HUES6 (cell line): Measurements from ENCODE around the gene NAA15.

Experiments
- H3K27ac ChIP-seq: 2 replicates; pipeline ENCODE4 v1.7.0; 2013; ENCODE audit warnings: low read depth, mild to moderate bottlenecking, low read length, inconsistent platforms
- H3K27me3 ChIP-seq: 2 replicates; pipeline ENCODE4 v1.6.1; 2013; ENCODE audit warnings: low read length; ENCODE audit not compliant: control insufficient read depth, insufficient read depth
- H3K36me3 ChIP-seq: 2 replicates; pipeline ENCODE4 v1.6.1; 2013; ENCODE audit warnings: low read length; ENCODE audit not compliant: control insufficient read depth, insufficient read depth
- H3K4me1 ChIP-seq: 2 replicates; pipeline ENCODE4 v1.6.1; 2013; ENCODE audit warnings: low read length; ENCODE audit not compliant: control insufficient read depth, insufficient read depth
- H3K4me3 ChIP-seq: 2 replicates; pipeline ENCODE4 v1.5.1; 2013; ENCODE audit warnings: low read depth, low read length
- H3K9ac ChIP-seq: one replicate; pipeline ENCODE4 v1.6.1; 2013; ENCODE audit warnings: mild to moderate bottlenecking, low read length
- H3K9me3 ChIP-seq: 2 replicates; pipeline ENCODE4 v1.6.1; 2013; ENCODE audit warnings: low read depth, low read length; ENCODE audit not compliant: control insufficient read depth, insufficient read depth

NAA15 gene

DNA sequence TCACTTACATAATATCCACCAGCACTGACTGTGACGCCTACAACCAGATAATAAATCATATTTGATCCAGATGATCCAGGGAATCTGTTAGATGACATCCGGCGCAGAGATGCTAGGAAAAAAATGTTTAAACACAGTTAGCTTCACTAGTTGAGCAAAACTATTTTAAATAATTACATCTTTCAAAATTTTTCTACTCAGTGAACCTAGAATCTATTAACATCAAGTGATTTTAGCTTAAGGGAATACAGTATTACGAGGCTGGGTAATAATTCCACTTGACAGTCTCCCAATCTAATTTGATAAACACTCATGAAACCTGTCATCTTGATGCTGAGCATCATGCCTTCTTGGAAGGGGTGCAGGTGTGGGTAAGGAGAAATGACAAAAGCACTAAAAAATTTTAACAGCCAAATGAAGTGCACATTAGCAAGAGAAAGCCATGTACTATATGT lies 26.0 kb upstream of the NAA15 start:
- no peak overlapping the region for H3K9ac ChIP-seq
- H3K27ac ChIP-seq = no peak overlapping the region
- H3K4me3 ChIP-seq = no peak overlapping the region
- no peaks in the 10 kb centered on the region for H3K36me3 ChIP-seq
- H3K27me3 ChIP-seq = peaks cover 32% of the 10 kb centered on the region
- H3K4me1 ChIP-seq = peaks cover 5% of the 10 kb centered on the region
- H3K9me3 ChIP-seq = no peaks in the 10 kb centered on the region

DNA sequence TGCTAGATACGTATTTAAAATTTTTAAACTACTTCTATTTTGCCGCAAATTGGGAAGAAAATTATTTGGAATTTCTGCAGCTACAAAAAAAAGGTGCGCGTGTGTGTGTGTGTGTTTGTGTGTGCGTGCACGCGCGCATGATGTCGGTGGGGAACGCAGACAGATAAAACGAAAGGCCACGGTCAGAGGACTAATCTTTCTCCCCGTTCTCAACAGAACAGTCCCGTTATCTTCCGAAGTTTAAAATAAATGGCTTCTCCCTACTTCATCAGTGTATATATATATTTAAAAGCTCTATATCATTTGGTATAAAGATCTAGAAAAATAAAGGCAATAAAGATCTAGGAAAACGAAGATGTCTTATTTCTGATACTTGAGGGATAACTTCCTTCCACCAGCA lies 22.8 kb upstream of the NAA15 start:
- peaks cover 42% of the 10 kb centered on the region for H3K27me3 ChIP-seq
- H3K36me3 ChIP-seq = no peaks in the 10 kb centered on the region
- peaks cover 6% of the 10 kb centered on the region for H3K4me1 ChIP-seq

DNA sequence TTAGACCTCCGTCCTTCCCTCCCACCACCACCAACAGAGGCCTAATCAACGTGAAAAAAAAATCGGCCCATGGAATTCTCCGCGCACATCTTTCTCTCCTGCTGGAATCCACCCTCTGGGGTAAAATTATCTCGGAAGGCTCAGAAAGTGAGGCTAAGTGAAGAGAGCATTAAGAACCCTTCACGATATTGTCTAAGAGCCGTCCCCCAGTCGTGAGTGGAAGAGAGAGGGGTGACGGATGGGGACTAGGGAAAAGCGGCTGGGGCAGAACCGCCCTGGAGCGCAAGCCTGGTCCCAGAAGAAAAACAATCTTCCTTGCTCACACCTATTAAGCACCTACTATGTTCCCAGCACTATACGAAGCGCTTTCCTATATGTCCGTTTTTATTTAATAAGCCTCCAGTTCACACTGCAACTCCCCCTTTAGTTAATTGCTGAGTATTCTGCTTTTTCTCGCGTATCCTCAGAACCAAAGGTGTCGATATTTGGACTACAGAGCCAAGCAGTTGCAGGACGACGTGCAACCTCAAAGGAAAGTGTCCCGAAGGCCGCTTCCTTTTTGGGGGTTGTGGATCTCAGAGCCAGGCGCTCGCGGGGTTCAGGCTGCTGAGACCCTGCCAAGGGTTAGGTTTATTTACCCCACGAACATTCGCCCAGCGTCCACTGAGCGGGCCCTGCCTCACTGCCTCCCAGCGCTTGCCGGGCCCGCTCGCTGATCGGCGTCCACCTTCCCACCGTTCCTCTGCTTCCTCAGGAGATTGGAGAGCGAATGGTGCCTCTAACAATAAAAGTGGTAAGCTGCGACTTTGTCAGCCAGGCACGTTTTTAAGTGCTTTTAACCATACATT lies 22.2 kb upstream of the NAA15 start:
- H3K4me3 ChIP-seq = peak overlapping the region; percentile 65
- peaks cover 42% of the 10 kb centered on the region for H3K27me3 ChIP-seq
- peak overlapping the region; percentile 19 for H3K9ac ChIP-seq
- no peaks in the 10 kb centered on the region for H3K9me3 ChIP-seq
- H3K36me3 ChIP-seq = no peaks in the 10 kb centered on the region
- H3K27ac ChIP-seq = no peak overlapping the region
- H3K4me1 ChIP-seq = peaks cover 6% of the 10 kb centered on the region

More for the DNA sequence above, 22.8 kb upstream of the NAA15 start:
- H3K9ac ChIP-seq = no peak overlapping the region
- no peak overlapping the region for H3K27ac ChIP-seq
- H3K4me3 ChIP-seq = peak overlapping the region; percentile 65
- H3K9me3 ChIP-seq = no peaks in the 10 kb centered on the region

DNA sequence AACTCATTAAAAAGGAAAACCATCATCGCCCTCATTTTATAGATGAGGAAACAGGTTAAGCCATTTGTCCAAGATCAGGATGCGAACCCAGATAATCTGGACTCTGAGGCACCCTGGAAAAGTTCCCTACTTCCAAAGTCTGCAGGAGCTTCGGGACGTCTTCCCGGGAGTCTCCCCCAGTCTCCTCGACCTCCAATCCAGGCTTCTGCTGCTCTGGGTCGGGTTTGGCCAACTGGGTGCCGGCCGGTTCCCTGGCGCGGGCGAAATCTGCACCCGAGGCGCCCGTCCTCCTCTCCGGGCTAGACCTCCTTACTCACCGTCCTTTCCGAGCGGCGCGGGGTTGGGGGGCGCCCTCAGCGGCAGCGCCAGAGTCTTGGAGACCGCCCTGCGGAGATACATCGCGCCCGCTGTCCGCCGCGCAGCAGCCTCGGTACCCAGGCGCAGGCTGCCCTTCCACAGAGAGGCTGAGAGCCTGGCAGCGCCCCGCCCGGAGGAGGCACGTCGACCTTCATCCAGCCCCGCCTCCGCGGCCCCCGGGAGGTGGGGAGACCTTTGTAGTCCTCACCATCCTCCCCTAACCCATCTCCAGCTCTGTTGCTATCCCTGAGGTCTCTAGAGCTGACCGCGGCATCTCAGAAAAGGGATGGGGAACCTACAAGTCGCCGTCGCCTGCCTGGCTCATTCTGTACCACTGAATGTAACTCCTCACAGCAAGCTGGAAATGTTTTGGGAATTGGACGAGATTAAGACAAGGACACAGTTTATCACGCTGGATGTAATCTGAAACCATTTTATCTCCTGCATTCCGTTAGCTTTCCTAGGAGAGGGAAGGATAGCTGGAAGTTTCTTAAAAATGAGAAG lies 21.3 kb upstream of the NAA15 start, which contains the start of gene MGARP:
Gene MGARP, minus strand, starts transcription at position 466 of the 861 bp plus-strand sequence. Its CDS starts 67 bp downstream, at position 399.
- Histone ChIP-seq H3K27me3 (peaks cover 42% of the 10 kb centered on the region), H3K9ac (peak within 1 kb of the TSS; percentile 31), H3K4me3 (peak within 1 kb of the TSS; percentile 65), H3K9me3 (0 out of 2 replicates have a peak, but pooled peaks cover 5% of the 10 kb centered on the region), H3K36me3 (no peaks in the 10 kb centered on the region), H3K4me1 (peaks cover 6% of the 10 kb centered on the region), H3K27ac (no peak within 1 kb of the TSS)

DNA sequence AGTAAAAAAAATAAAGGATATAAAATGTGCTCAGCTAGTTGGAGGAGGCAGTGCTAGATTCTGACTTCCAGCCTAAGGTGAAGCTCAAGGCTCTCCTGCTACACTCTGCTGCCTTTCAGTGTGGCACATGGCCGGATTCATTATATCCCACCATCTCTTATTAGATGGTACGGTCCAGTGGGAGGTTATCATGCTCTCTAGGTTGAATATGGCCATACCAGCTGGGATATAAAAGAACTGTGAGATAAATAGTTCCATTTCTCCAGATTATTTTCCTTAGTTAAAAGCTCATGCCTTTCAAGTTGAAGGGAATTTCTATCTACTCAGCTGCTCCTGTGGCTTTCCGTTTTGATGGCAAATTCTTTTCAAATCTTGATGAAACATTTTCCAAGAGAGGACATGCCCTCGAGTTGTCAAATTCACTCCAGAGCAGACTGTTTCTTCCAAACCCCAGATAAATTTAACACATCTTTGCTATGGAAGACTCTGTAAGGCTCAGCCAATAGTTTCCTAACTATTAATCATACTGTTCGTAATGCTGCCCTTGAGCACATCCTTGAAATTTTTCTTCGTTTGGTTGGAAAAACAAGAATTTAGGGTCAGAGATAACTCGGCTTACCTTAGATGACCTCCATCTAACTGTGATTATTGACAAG lies 19.1 kb upstream of the NAA15 start:
- no peaks in the 10 kb centered on the region for H3K36me3 ChIP-seq
- H3K4me3 ChIP-seq = no peak overlapping the region
- H3K27ac ChIP-seq = no peak overlapping the region
- H3K9ac ChIP-seq = no peak overlapping the region
- H3K9me3 ChIP-seq = 0 out of 2 replicates have a peak, but pooled peaks cover 6% of the 10 kb centered on the region
- peaks cover 6% of the 10 kb centered on the region for H3K4me1 ChIP-seq
- peaks cover 37% of the 10 kb centered on the region for H3K27me3 ChIP-seq

DNA sequence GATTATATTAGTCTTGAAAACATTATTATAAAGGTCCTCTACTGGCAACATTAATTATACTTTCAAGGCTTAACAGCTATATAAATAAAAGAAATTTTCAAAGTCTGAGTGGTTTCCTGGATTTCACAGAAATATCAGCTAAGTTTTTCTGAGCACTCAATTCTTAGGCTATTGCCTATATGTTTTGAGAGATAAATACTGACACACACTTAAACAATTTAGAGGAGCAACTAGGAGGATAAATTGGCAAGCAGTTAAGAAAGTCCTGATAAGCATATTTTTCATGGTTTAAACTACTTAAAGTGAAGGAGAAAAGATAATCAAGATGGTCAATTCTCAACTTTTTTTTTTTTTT lies 18.6 kb upstream of the NAA15 start:
- Histone ChIP-seq H3K36me3 (no peaks in the 10 kb centered on the region), H3K4me1 (peaks cover 6% of the 10 kb centered on the region), H3K9me3 (0 out of 2 replicates have a peak, but pooled peaks cover 6% of the 10 kb centered on the region), H3K27me3 (peaks cover 34% of the 10 kb centered on the region), H3K4me3 (no peak overlapping the region), H3K27ac (no peak overlapping the region), H3K9ac (no peak overlapping the region)

DNA sequence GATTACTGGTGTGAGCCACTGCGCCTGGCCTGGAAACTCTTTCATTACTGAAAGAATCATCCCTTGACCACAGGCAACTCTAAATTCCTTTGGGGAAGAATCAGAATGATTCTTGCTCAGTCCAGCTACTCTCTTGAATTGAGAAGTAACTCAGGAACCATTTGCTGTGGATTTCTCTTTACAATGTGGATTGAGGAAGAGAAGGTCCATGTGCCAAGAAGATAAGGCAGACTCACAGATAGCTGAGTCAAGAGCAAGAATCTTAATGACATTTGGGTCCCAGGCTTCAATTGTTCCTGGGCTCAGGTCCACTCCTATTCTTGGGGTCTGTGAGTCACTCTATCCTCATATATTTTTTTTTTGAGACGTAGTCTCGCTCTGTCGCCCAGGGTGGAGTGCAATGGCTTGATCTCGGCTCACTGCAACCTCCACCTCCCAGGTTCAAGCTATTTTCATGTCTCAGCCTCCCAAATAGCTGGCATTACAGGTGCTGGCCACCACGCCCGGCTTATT lies 15.1 kb upstream of the NAA15 start:
- peaks cover 19% of the 10 kb centered on the region for H3K36me3 ChIP-seq
- H3K27me3 ChIP-seq = peaks cover 1% of the 10 kb centered on the region; the same call in 1 of the 2 replicates
- H3K4me3 ChIP-seq = no peak overlapping the region
- H3K9ac ChIP-seq = no peak overlapping the region
- no peaks in the 10 kb centered on the region for H3K4me1 ChIP-seq
- H3K9me3 ChIP-seq = 0 out of 2 replicates have a peak, but pooled peaks cover 6% of the 10 kb centered on the region
- no peak overlapping the region for H3K27ac ChIP-seq

DNA sequence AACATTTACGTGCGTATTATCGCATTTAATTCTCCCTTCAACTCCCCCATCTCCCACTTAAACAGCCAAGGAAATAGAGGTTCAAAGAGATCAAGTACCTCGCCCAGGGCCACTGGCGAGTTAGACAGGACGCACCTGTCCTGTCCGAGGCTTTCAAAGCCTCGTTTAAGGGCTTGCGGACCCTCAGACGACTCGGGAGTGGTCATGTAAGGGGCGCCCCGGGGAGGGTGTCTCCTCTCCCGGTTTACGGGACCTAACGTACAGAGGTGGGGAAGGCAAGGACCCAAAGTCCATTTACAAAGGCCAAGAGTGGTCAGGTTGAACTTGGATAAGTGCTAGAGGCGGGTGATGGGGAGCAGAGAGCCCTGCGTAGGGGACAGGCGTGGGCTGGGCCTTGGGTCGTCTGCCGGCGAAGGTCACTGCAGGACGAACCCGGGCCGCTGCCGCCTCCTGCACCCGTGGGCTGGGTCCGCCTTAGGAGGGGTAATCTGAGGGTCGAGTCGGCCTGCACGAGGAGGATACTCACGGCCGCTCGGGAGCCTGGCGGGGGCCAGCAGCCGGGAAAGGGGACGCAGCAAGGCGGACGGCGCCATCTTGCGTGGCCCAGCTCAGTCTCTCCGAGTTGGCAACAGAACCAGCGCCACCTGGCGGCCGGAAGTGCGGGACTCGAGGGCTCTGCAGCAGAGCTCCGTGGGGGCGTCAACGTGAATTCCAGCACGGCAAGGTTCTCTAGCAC lies 5.9 kb upstream of the NAA15 start:
- Histone ChIP-seq H3K27ac (peak overlapping the region; percentile 90), H3K9me3 (no peaks in the 10 kb centered on the region), H3K36me3 (peaks cover 22% of the 10 kb centered on the region), H3K4me3 (peak overlapping the region; percentile 89), H3K27me3 (no peaks in the 10 kb centered on the region), H3K9ac (peak overlapping the region; percentile 93), H3K4me1 (peaks cover 17% of the 10 kb centered on the region)

DNA sequence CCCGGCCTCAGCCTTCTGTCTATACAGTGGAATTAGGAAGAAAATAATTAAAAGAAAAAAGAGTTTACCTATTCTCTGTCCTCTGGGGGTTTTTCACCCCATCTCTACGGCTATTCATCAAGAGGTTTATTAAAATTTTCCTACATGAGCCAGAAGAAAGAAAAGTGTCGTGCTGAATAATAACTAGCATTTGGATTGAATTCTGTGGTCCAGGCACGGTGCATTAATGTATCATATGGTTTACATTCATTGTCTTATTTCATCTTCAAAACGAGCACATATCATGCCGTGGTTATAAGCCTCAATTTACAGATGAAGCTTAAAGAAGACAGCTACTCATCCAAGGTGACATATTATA lies 5.4 kb upstream of the NAA15 start:
- Histone ChIP-seq H3K9ac (no peak overlapping the region), H3K27me3 (no peaks in the 10 kb centered on the region), H3K4me1 (peaks cover 17% of the 10 kb centered on the region), H3K9me3 (no peaks in the 10 kb centered on the region), H3K4me3 (peak overlapping the region; percentile 89), H3K27ac (no peak overlapping the region), H3K36me3 (peaks cover 19% of the 10 kb centered on the region)

DNA sequence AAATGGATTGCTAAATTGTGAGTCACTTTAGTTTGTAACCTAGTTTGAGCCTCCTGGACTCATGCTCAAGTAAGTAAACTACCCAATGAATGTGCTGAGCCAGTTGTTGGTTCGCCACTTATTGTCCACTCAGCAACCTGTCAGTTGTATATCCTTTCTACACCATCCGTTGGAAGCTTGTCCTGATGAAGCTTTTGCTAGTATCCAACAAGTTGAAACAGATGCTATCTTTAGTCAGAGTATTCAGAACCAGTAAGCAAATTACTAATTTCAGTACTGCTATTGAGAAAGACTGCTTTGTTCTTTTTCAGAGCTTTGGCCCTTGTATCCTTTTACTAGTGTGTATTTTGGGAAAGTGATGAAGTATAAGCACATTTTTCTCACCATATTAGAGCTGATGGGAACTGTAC lies 4.3 kb upstream of the NAA15 start:
- H3K9me3 ChIP-seq = no peaks in the 10 kb centered on the region
- peaks cover 15% of the 10 kb centered on the region for H3K36me3 ChIP-seq
- H3K27ac ChIP-seq = no peak overlapping the region
- H3K9ac ChIP-seq = no peak overlapping the region
- H3K4me1 ChIP-seq = peaks cover 17% of the 10 kb centered on the region
- no peak overlapping the region for H3K4me3 ChIP-seq
- no peaks in the 10 kb centered on the region for H3K27me3 ChIP-seq
